ENCODE data around the gene DDTL.

GRCh38 chr22:23926561-23926960, 40.1 kb upstream of the DDTL start:
- TF ChIP-seq IRF3 (IDR thresholded peaks at IDR 0.05; ENCODE audit: low read depth, low read length) (no peak), RAD21 (IDR thresholded peaks at IDR 0.05; ENCODE audit: low read length) (no peak), NRF1 (IDR thresholded peaks at IDR 0.05; ENCODE audit: low read depth, low read length) (no peak), POLR2AphosphoS5 (IDR thresholded peaks at IDR 0.05; ENCODE audit: low read depth, low read length) (no peak), PBX3 (IDR thresholded peaks at IDR 0.05) (no peak)
- TF ChIP-seq, protein P1, sequence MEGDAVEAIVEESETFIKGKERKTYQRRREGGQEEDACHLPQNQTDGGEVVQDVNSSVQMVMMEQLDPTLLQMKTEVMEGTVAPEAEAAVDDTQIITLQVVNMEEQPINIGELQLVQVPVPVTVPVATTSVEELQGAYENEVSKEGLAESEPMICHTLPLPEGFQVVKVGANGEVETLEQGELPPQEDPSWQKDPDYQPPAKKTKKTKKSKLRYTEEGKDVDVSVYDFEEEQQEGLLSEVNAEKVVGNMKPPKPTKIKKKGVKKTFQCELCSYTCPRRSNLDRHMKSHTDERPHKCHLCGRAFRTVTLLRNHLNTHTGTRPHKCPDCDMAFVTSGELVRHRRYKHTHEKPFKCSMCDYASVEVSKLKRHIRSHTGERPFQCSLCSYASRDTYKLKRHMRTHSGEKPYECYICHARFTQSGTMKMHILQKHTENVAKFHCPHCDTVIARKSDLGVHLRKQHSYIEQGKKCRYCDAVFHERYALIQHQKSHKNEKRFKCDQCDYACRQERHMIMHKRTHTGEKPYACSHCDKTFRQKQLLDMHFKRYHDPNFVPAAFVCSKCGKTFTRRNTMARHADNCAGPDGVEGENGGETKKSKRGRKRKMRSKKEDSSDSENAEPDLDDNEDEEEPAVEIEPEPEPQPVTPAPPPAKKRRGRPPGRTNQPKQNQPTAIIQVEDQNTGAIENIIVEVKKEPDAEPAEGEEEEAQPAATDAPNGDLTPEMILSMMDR (IDR thresholded peaks at IDR 0.05) = no peak

Measured in SK-N-SH (cell line).